T1000 (cell line): Measurements from ENCODE around the gene PARP8.
"Not testable (repeated sequence)": the region's sequence is repeated elsewhere in the genome, so short reads cannot be mapped to it uniquely, and the experiment has no call there.

Experiments
- DNase-seq: peaks from one replicate; lab custom pipeline; 2025; ENCODE audit warnings: mixed read lengths; lab: John Stamatoyannopoulos, UW

Gene PARP8

GRCh38 chr5:50679554-50679953 is 13.1 kb downstream of the PARP8 start:
- DNase-seq, result not testable (repeated sequence)

GRCh38 chr5:50684721-50685120 is 18.3 kb downstream of the PARP8 start:
- DNase-seq, result no peak

GRCh38 chr5:50687548-50687947 is 21.1 kb downstream of the PARP8 start:
- no peak for DNase-seq

- DNase-seq, result no peak
Measured at GRCh38 chr5:50691399-50692016, 25.1 kb downstream of the PARP8 start.

GRCh38 chr5:50694027-50694590 is 27.7 kb downstream of the PARP8 start:
- no peak for DNase-seq

GRCh38 chr5:50694626-50695025 is 28.2 kb downstream of the PARP8 start:
- not testable (repeated sequence) for DNase-seq

GRCh38 chr5:50697739-50698138 is 31.3 kb downstream of the PARP8 start:
- DNase-seq, result no peak

- DNase-seq, result no peak
Measured at GRCh38 chr5:50699737-50700136, 33.3 kb downstream of the PARP8 start.

- DNase-seq, result no peak
Measured at GRCh38 chr5:50700706-50701105, 34.3 kb downstream of the PARP8 start.

- DNase-seq, result no peak
Measured at GRCh38 chr5:50702615-50703366, 36.4 kb downstream of the PARP8 start.

- DNase-seq, result no peak
Measured at GRCh38 chr5:50703367-50703666, 36.9 kb downstream of the PARP8 start.

- DNase-seq, result no peak
Measured at GRCh38 chr5:50704730-50705129, 38.3 kb downstream of the PARP8 start.

- no peak for DNase-seq
Measured at GRCh38 chr5:50709471-50709870, 43.0 kb downstream of the PARP8 start.

GRCh38 chr5:50710838-50711237 is 44.4 kb downstream of the PARP8 start:
- DNase-seq, result no peak

GRCh38 chr5:50711280-50711679 is 44.8 kb downstream of the PARP8 start:
- no peak for DNase-seq

- no peak for DNase-seq
Measured at GRCh38 chr5:50712479-50712878, 46.0 kb downstream of the PARP8 start.

GRCh38 chr5:50715001-50715400 is 48.6 kb downstream of the PARP8 start:
- DNase-seq, result no peak

GRCh38 chr5:50716134-50716533 is 49.7 kb downstream of the PARP8 start:
- no peak for DNase-seq

- DNase-seq, result no peak
Measured at GRCh38 chr5:50717651-50718050, 51.2 kb downstream of the PARP8 start.

- no peak for DNase-seq
Measured at GRCh38 chr5:50720061-50720710, 53.7 kb downstream of the PARP8 start.

GRCh38 chr5:50722223-50722622 is 55.8 kb downstream of the PARP8 start:
- no peak for DNase-seq

GRCh38 chr5:50724262-50724661 is 57.8 kb downstream of the PARP8 start:
- no peak for DNase-seq
